Activated B cell treated with CpG ODN at 0.5 μM for 24 hours (primary cell): ENCODE results near the gene MXRA7. TPM values are rescaled to one million over a fixed set of nuclear protein-coding genes. Genes with fewer than 3 reads are reported as not detected.
A peak's percentile ranks its signal among the peaks of the same experiment; 100 is the strongest.

Source experiments
- ATAC-seq: fragments of 200-7000 bp; cut with Tn5 transposase; one replicate; pipeline ENCODE4 v1.10.0; 2021; ENCODE audit warnings: low read depth, mild to moderate bottlenecking, moderate library complexity
- CTCF ChIA-PET: fragments of 350-600 bp; sonication (Branson Sonifier 250); formaldehyde crosslinking; loops from one replicate; lab custom pipeline; 2021; ENCODE audit warnings: antibody characterized with exemption; lab: Charles Lee
- POLR2A ChIA-PET: fragments of 350-600 bp; sonication (Branson Sonifier 250); formaldehyde crosslinking; loops from one replicate; lab custom pipeline; 2021; ENCODE audit warnings: antibody characterized with exemption; lab: Charles Lee
- DNase-seq: peaks from one replicate; pipeline ENCODE4 v3.0.0; 2022
- H3K27ac Mint-ChIP-seq: one replicate; pipeline ENCODE4 v1.8.0; 2020; ENCODE audit warnings: mixed read lengths
- H3K27me3 Mint-ChIP-seq: one replicate; pipeline ENCODE4 v1.8.0; 2021; ENCODE audit warnings: mixed read lengths
- H3K36me3 Mint-ChIP-seq: one replicate; pipeline ENCODE4 v1.8.0; 2021; ENCODE audit warnings: low read depth, mixed read lengths
- H3K4me1 Mint-ChIP-seq: one replicate; pipeline ENCODE4 v1.8.0; 2021; ENCODE audit warnings: mixed read lengths
- H3K4me3 Mint-ChIP-seq: one replicate; pipeline ENCODE4 v1.8.0; 2020; ENCODE audit warnings: mild to moderate bottlenecking, mixed read lengths
- H3K9me3 Mint-ChIP-seq: one replicate; pipeline ENCODE4 v1.8.0; 2020; ENCODE audit warnings: mixed read lengths
- intact Hi-C: fragments of 100-400 bp; cut with micrococcal nuclease; formaldehyde crosslinking; loops from one replicate; pipeline ENCODE4 v1.15.1; 2024
- total RNA-seq: library from RNA; stranded (reverse); gene quantifications from 2 replicates; pipeline ENCODE4 v1.2.3, GENCODE V29; 2022
- TF ChIP-seq, protein P1 (sequence below): fragments of 200-600 bp; IDR thresholded peaks from one replicate; pipeline ENCODE4 v1.8.0; 2022; ENCODE audit warnings: antibody characterized with exemption, mild to moderate bottlenecking

The MXRA7 gene
- total RNA-seq, 1 donor from 2014 or later, result 13.5 TPM

DNA sequence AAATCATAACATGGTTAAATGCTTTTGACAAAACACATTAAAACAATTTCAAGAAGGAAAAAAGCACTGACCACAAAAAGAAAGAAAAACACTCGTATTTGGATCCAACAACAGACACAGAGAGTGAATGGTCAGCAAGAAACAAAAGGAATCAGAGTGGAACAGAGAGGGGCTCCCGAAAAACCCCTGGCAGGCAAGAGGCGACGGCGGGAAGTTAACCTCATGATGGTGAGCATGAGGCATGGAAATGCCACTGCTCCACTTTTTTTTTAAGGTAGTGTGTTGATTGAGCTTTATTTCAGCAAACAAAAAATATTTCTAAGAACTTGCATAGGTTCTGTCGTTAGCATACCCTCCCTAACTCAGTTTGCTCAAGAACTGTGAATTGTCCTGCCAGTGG is 35.1 kb downstream of the MXRA7 start:
- TF ChIP-seq, protein P1, sequence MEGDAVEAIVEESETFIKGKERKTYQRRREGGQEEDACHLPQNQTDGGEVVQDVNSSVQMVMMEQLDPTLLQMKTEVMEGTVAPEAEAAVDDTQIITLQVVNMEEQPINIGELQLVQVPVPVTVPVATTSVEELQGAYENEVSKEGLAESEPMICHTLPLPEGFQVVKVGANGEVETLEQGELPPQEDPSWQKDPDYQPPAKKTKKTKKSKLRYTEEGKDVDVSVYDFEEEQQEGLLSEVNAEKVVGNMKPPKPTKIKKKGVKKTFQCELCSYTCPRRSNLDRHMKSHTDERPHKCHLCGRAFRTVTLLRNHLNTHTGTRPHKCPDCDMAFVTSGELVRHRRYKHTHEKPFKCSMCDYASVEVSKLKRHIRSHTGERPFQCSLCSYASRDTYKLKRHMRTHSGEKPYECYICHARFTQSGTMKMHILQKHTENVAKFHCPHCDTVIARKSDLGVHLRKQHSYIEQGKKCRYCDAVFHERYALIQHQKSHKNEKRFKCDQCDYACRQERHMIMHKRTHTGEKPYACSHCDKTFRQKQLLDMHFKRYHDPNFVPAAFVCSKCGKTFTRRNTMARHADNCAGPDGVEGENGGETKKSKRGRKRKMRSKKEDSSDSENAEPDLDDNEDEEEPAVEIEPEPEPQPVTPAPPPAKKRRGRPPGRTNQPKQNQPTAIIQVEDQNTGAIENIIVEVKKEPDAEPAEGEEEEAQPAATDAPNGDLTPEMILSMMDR, result no peak
- ChIA-PET CTCF (no interaction called here), POLR2A (interaction anchor here (0.7 kb wide), 1 partner anchor 359 kb away, joined by 5 read pairs; no protein-coding TSS in a partner anchor)
- intact Hi-C loops, result no loop called here
- H3K27me3 Mint-ChIP-seq, result no peaks in the 10 kb centered on the region
- no peaks in the 10 kb centered on the region for H3K9me3 Mint-ChIP-seq
- H3K4me3 Mint-ChIP-seq, result no peak overlapping the region
- H3K36me3 Mint-ChIP-seq, result peaks cover 5% of the 10 kb centered on the region
- peaks cover 20% of the 10 kb centered on the region for H3K4me1 Mint-ChIP-seq
- no peak for DNase-seq
- ATAC-seq, result no peak
- H3K27ac Mint-ChIP-seq, result no peak overlapping the region

DNA sequence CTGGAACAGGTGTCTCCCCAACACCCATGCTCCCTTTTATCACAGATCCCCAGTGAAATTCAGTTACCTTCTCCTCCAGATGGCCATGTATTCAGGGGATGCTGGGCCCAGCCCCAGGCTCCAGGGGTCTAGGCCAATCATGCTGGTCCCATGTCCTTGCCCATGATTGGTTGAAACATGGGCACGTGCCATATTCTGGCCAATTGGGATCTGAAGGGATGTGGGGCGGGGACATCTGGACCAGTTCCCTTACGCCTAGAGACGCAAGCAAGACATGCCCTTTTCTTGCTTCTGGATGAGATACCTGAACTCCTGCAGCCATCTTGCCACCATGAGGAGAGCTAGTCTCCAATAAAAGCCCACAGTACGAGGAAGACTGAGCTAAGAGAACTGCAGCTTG is 36.2 kb downstream of the MXRA7 start:
- TF ChIP-seq, protein P1, result no peak
- Mint-ChIP-seq H3K36me3 (peaks cover 5% of the 10 kb centered on the region), H3K4me1 (peaks cover 22% of the 10 kb centered on the region), H3K4me3 (no peak overlapping the region), H3K27ac (no peak overlapping the region), H3K27me3 (no peaks in the 10 kb centered on the region), H3K9me3 (no peaks in the 10 kb centered on the region)
- intact Hi-C loops, result no loop called here
- ChIA-PET POLR2A (no interaction called here), CTCF (interaction anchor here (0.6 kb wide), 1 partner anchor 31 kb away, joined by 3 read pairs; no protein-coding TSS in a partner anchor)
- ATAC-seq (no peak), DNase-seq (no peak)

DNA sequence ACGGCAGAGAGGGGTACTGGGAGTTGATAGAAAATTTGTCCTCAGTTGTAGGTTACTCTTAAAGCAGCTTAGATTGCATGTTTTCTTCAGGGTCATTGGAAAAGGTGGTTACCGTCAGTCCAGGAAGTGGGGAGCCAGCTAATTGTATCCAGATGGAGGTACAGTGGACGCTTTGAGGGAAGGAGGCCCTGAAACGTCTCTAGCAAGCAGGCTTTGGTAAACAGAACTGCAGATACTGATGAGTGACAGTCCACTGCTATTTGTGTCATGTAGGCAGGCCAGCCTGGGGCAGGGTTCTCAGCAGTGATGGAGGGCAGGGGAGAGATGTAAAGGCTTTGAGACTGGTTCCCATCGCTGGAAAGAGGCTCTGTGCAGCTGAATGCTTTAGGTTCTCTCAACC is 37.0 kb downstream of the MXRA7 start:
- no peaks in the 10 kb centered on the region for H3K27me3 Mint-ChIP-seq
- H3K9me3 Mint-ChIP-seq, result no peaks in the 10 kb centered on the region
- TF ChIP-seq, protein P1, result no peak
- H3K4me1 Mint-ChIP-seq, result peaks cover 22% of the 10 kb centered on the region
- ChIA-PET CTCF (no interaction called here), POLR2A (no interaction called here)
- ATAC-seq (no peak), DNase-seq (no peak)
- intact Hi-C loops, result no loop called here
- H3K36me3 Mint-ChIP-seq, result peaks cover 5% of the 10 kb centered on the region
- H3K4me3 Mint-ChIP-seq, result no peak overlapping the region
- no peak overlapping the region for H3K27ac Mint-ChIP-seq

DNA sequence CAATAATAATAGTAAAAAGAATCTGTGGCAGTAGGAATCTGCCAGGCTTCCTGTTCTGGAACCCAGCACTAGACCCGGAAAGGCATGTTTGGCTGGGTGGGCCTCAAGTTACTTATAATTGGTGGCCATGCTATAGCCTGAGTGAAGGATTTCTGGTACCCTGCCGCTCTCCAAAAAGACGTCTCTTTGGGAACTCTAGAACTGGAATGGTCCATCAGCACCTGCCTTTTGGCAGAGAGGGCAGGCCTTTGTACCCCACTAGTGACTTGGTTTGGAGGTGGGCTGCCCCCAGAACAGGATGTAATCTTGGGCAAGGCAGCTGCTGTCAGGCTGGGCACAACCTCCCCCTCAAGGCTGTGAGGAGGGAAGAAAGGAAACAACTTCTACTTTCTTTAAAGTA is 37.9 kb downstream of the MXRA7 start:
- POLR2A ChIA-PET, result no interaction called here
- H3K4me3 Mint-ChIP-seq, result peak overlapping the region; percentile 91
- no peak for DNase-seq
- H3K9me3 Mint-ChIP-seq, result no peaks in the 10 kb centered on the region
- H3K27me3 Mint-ChIP-seq, result peaks cover 4% of the 10 kb centered on the region
- TF ChIP-seq, protein P1, result no peak
- intact Hi-C loops, result no loop called here
- H3K4me1 Mint-ChIP-seq, result peaks cover 22% of the 10 kb centered on the region
- no peak for ATAC-seq
- no peak overlapping the region for H3K27ac Mint-ChIP-seq
- peaks cover 5% of the 10 kb centered on the region for H3K36me3 Mint-ChIP-seq
- CTCF ChIA-PET, result interaction anchor here (1.4 kb wide), 1 partner anchor 150 kb away, joined by 4 read pairs; no protein-coding TSS in a partner anchor

DNA sequence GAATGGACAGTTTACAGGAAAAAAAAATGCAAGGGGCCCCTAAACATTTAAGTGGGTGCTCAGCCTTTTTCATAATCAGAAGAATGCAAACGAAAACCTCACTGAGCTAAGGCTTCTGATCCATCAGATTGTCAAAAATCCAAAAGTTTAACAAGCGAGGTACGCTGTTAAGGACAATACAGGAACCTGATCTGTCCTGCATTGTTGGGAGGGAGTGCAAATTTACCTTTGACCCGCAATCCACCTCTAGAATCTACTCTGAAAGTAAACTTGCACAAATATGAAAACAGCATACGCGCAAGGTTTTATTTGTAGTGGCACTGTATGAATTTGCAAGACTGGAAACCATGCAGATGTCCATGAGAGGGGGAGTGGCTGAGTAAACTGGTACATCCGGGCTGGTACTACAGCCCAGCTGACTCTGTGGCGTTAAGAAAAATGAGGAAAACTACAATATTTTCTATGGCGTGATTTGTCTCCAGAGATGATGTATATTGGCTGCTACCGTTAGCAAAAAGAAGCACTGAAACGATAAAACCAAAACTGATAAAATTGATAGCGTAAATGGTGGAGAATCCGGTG is 38.4 kb downstream of the MXRA7 start:
- peaks cover 8% of the 10 kb centered on the region for H3K27me3 Mint-ChIP-seq
- DNase-seq (no peak), ATAC-seq (no peak)
- ChIA-PET CTCF (interaction anchor here (1.4 kb wide), 1 partner anchor 149 kb away, joined by 4 read pairs; no protein-coding TSS in a partner anchor), POLR2A (interaction anchor here (0.5 to 2.6 kb wide), 15 partner anchors 9 to 1360 kb away, joined by 3 to 21 read pairs (median 4); partner anchors contain the start of genes FBF1, JMJD6, METTL23 and MFSD11)
- TF ChIP-seq, protein P1, result no peak
- peak overlapping the region; percentile 91 for H3K4me3 Mint-ChIP-seq
- no peaks in the 10 kb centered on the region for H3K9me3 Mint-ChIP-seq
- peak overlapping the region; percentile 90 for H3K27ac Mint-ChIP-seq
- intact Hi-C loops, result no loop called here
- H3K4me1 Mint-ChIP-seq, result peaks cover 22% of the 10 kb centered on the region
- H3K36me3 Mint-ChIP-seq, result peaks cover 5% of the 10 kb centered on the region
